ENCODE data around the gene PDE4D.

DNA sequence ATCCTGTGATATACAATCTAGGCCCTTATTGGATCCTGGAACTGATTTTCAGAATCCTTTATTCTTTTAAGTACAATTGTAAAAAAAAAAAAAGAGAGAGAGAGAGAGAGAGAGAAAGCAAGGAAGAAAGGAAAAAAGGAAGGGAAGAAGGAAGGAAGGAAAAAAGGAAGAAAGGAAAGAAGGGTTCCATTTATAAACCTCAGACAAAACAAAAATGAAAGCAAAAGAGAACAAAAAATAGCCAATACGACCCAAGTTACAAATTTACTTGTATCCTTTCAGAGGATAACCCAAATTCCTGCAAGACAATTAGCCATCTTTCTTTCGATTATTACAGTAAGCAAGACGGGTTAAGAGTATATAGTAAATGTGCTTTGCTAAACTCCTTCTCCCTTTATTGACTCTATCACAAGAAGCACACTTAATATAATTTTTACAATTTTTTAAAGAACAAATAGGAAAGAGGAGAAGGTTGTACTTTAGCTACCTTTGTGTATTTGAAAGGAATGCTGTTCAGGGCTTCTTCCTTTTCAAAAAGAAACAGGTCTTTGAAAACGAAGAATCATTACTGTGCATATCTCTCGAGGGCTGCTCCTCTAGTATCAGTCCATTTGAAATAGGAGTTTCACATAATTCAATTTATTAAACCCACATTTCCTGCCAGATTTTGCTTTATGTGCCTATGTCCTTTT lies 767.4 kb downstream of the PDE4D start:
- TF ChIP-seq, protein P1, sequence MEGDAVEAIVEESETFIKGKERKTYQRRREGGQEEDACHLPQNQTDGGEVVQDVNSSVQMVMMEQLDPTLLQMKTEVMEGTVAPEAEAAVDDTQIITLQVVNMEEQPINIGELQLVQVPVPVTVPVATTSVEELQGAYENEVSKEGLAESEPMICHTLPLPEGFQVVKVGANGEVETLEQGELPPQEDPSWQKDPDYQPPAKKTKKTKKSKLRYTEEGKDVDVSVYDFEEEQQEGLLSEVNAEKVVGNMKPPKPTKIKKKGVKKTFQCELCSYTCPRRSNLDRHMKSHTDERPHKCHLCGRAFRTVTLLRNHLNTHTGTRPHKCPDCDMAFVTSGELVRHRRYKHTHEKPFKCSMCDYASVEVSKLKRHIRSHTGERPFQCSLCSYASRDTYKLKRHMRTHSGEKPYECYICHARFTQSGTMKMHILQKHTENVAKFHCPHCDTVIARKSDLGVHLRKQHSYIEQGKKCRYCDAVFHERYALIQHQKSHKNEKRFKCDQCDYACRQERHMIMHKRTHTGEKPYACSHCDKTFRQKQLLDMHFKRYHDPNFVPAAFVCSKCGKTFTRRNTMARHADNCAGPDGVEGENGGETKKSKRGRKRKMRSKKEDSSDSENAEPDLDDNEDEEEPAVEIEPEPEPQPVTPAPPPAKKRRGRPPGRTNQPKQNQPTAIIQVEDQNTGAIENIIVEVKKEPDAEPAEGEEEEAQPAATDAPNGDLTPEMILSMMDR (IDR thresholded peaks at IDR 0.05): no peak
- TF ChIP-seq POLR2A (IDR thresholded peaks at IDR 0.05): no peak
